HG02642 (cell line): ENCODE data around the gene ZG16B.

Experiments used
- ATAC-seq: cut with Tn5 transposase; IDR thresholded peaks from one replicate; pipeline ENCODE4 v1.9.1; 2021; ENCODE audit warnings: mild to moderate bottlenecking; ENCODE audit not compliant: unreplicated experiment, poor library complexity

The ZG16B gene

GRCh38 chr16:2858245-2859025 lies 28.3 kb downstream of the ZG16B start:
- no peak for ATAC-seq

GRCh38 chr16:2859686-2860265 lies 29.7 kb downstream of the ZG16B start:
- no peak for ATAC-seq

- ATAC-seq, result no peak
Observed at GRCh38 chr16:2860826-2861567, 30.9 kb downstream of the ZG16B start.

- no peak for ATAC-seq
Observed at GRCh38 chr16:2865651-2866050, 35.5 kb downstream of the ZG16B start.

GRCh38 chr16:2866431-2866830 lies 36.3 kb downstream of the ZG16B start:
- ATAC-seq, result no peak

GRCh38 chr16:2867661-2867986 lies 37.5 kb downstream of the ZG16B start:
- no peak for ATAC-seq

- peak; percentile 89 for ATAC-seq
Observed at GRCh38 chr16:2867987-2868789, 38.1 kb downstream of the ZG16B start.

- no peak for ATAC-seq
Observed at GRCh38 chr16:2871926-2872325, 41.8 kb downstream of the ZG16B start.

- ATAC-seq, result no peak
Observed at GRCh38 chr16:2874032-2874911, 44.2 kb downstream of the ZG16B start.

- ATAC-seq, result peak; percentile 74
Observed at GRCh38 chr16:2874912-2875362, 44.8 kb downstream of the ZG16B start.

- ATAC-seq, result no peak
Observed at GRCh38 chr16:2879854-2880508, 49.9 kb downstream of the ZG16B start.
